HEK293 (cell line): ENCODE results near the gene RTL1.

Source experiments
- CTCF ChIA-PET: fragments of 350-600 bp; formaldehyde crosslinking; extraction: SDS; loops from one replicate; lab custom pipeline; 2021; ENCODE audit warnings: antibody characterized with exemption; lab: Yijun Ruan, JAX
- POLR2A ChIA-PET: fragments of 300-600 bp; formaldehyde crosslinking; extraction: SDS; loops from one replicate; lab custom pipeline; 2020; ENCODE audit warnings: antibody characterized with exemption, inconsistent platforms; lab: Yijun Ruan, JAX
- H3K27ac ChIP-seq: fragments of 200-500 bp; sonication (Bioruptor generic); 2 replicates; pipeline ENCODE4 v1.5.1; 2014; ENCODE audit warnings: low read depth, low read length, control low read depth, inconsistent platforms; ENCODE audit errors: extremely low read depth
- H3K36me3 ChIP-seq, 2 experiments: fragments of 200-500 bp in 1 of 2; sonication (Bioruptor generic) in 1 of 2; 1 replicate in 1 of 2; 2 replicates in 1 of 2; pipeline ENCODE4 v1.5.1; 2014 to 2017; ENCODE audit warnings: inconsistent platforms in 2 of 2, low read length in 2 of 2; ENCODE audit not compliant: control insufficient read depth in 2 of 2, insufficient read depth in 1 of 2
- H3K4me1 ChIP-seq: fragments of 200-500 bp; sonication (Bioruptor generic); 2 replicates; pipeline ENCODE4 v1.5.1; 2014; ENCODE audit warnings: mild to moderate bottlenecking, low read length, inconsistent platforms; ENCODE audit not compliant: control insufficient read depth, insufficient read depth
- H3K4me3 ChIP-seq: 2 replicates; pipeline ENCODE4 v1.5.1; 2011; ENCODE audit warnings: low read depth, mild to moderate bottlenecking, control low read depth, low read length, moderate library complexity
- H3K9me3 ChIP-seq: fragments of 200-500 bp; sonication (Bioruptor generic); 2 replicates; pipeline ENCODE4 v1.5.1; 2014; ENCODE audit warnings: low read depth, low read length, inconsistent platforms; ENCODE audit not compliant: control insufficient read depth, insufficient read depth
- BCL11A ChIP-seq: fragments of 450-650 bp; formaldehyde crosslinking; IDR thresholded peaks from 2 replicates; pipeline ENCODE4 v1.5.1; 2016; ENCODE audit warnings: low read depth, missing biosample characterization, missing genetic modification characterization
- ELK4 ChIP-seq: IDR thresholded peaks from 2 replicates; pipeline ENCODE4 v1.6.1; 2011; ENCODE audit warnings: mild to moderate bottlenecking, low read depth, low read length, borderline replicate concordance
- GLI2 ChIP-seq: fragments of 450-650 bp; formaldehyde crosslinking; IDR thresholded peaks from 2 replicates; pipeline ENCODE4; 2017; ENCODE audit warnings: missing biosample characterization, missing genetic modification characterization, low read depth, borderline replicate concordance
- GLI4 ChIP-seq: fragments of 450-650 bp; formaldehyde crosslinking; IDR thresholded peaks from 2 replicates; pipeline ENCODE4 v1.5.1; 2016; ENCODE audit warnings: missing biosample characterization, missing genetic modification characterization
- HOXC10 ChIP-seq: sonication (generic); formaldehyde crosslinking; IDR thresholded peaks from 2 replicates; pipeline ENCODE4 v1.8.1; 2023; ENCODE audit warnings: mild to moderate bottlenecking, missing genetic modification reagents
- MYNN ChIP-seq: fragments of 450-650 bp; formaldehyde crosslinking; IDR thresholded peaks from 2 replicates; pipeline ENCODE4 v1.5.1; 2016; ENCODE audit warnings: missing biosample characterization, missing genetic modification characterization, borderline replicate concordance
- OVOL3 ChIP-seq: fragments of 450-650 bp; formaldehyde crosslinking; IDR thresholded peaks from 2 replicates; pipeline ENCODE4 v1.5.1; 2016; ENCODE audit warnings: missing biosample characterization, missing genetic modification characterization
- PBX3 ChIP-seq: sonication (generic); formaldehyde crosslinking; IDR thresholded peaks from 2 replicates; pipeline ENCODE4 v1.8.1; 2022; ENCODE audit warnings: mild to moderate bottlenecking, moderate library complexity, missing genetic modification reagents
- PRDM6 ChIP-seq: fragments of 450-650 bp; formaldehyde crosslinking; IDR thresholded peaks from 2 replicates; pipeline ENCODE4 v1.5.1; 2017; ENCODE audit warnings: missing biosample characterization, missing genetic modification characterization
- REST ChIP-seq: fragments of 450-650 bp; formaldehyde crosslinking; IDR thresholded peaks from 2 replicates; pipeline ENCODE4 v1.5.1; 2016; ENCODE audit warnings: missing biosample characterization, missing genetic modification characterization
- SCRT1 ChIP-seq: fragments of 450-650 bp; formaldehyde crosslinking; IDR thresholded peaks from 2 replicates; pipeline ENCODE4 v1.5.1; 2016; ENCODE audit warnings: missing biosample characterization, missing genetic modification characterization, borderline replicate concordance
- TRIM28 ChIP-seq: IDR thresholded peaks from 2 replicates; pipeline ENCODE4 v1.6.1; 2011; ENCODE audit warnings: low read length, control low read depth, borderline replicate concordance
- ZFHX2 ChIP-seq: fragments of 450-650 bp; formaldehyde crosslinking; conservative IDR thresholded peaks from 2 replicates; pipeline ENCODE4 v1.5.1; 2016; ENCODE audit warnings: missing biosample characterization, missing genetic modification characterization
- ZFP37 ChIP-seq: fragments of 450-650 bp; formaldehyde crosslinking; IDR thresholded peaks from 2 replicates; pipeline ENCODE4 v1.5.1; 2016; ENCODE audit warnings: missing biosample characterization, missing genetic modification characterization
- ZNF132 ChIP-seq: fragments of 450-650 bp; formaldehyde crosslinking; IDR thresholded peaks from 2 replicates; pipeline ENCODE4 v1.5.1; 2017; ENCODE audit warnings: missing biosample characterization, missing genetic modification characterization, borderline replicate concordance
- ZNF138 ChIP-seq: fragments of 450-650 bp; formaldehyde crosslinking; IDR thresholded peaks from 2 replicates; pipeline ENCODE4 v1.5.1; 2016; ENCODE audit warnings: missing biosample characterization, missing genetic modification characterization, borderline replicate concordance
- ZNF157 ChIP-seq: fragments of 450-650 bp; formaldehyde crosslinking; IDR thresholded peaks from 2 replicates; pipeline ENCODE4 v1.5.1; 2016; ENCODE audit warnings: missing biosample characterization, missing genetic modification characterization
- ZNF16 ChIP-seq: fragments of 450-650 bp; formaldehyde crosslinking; IDR thresholded peaks from 2 replicates; pipeline ENCODE4 v1.5.1; 2016; ENCODE audit warnings: low read depth, missing biosample characterization, missing genetic modification characterization
- ZNF174 ChIP-seq: fragments of 450-650 bp; formaldehyde crosslinking; IDR thresholded peaks from 2 replicates; pipeline ENCODE4 v1.5.0; 2017; ENCODE audit warnings: missing biosample characterization, mild to moderate bottlenecking, missing genetic modification characterization
- ZNF280C ChIP-seq: fragments of 450-650 bp; formaldehyde crosslinking; IDR thresholded peaks from 2 replicates; pipeline ENCODE4 v1.5.1; 2016; ENCODE audit warnings: missing biosample characterization, missing genetic modification characterization
- ZNF311 ChIP-seq: fragments of 450-650 bp; formaldehyde crosslinking; IDR thresholded peaks from 2 replicates; pipeline ENCODE4 v1.5.1; 2017; ENCODE audit warnings: missing biosample characterization, missing genetic modification characterization, borderline replicate concordance
- ZNF548 ChIP-seq: fragments of 450-650 bp; formaldehyde crosslinking; IDR thresholded peaks from 2 replicates; pipeline ENCODE4 v1.5.1; 2016; ENCODE audit warnings: missing biosample characterization, missing genetic modification characterization
- ZNF561 ChIP-seq: fragments of 450-650 bp; IDR thresholded peaks from 2 replicates; pipeline ENCODE4 v1.5.1; 2018; ENCODE audit warnings: missing biosample characterization, missing genetic modification characterization, borderline replicate concordance
- ZNF580 ChIP-seq: fragments of 450-650 bp; formaldehyde crosslinking; IDR thresholded peaks from 2 replicates; pipeline ENCODE4 v1.5.1; 2016; ENCODE audit warnings: missing biosample characterization, missing genetic modification characterization
- ZNF692 ChIP-seq: fragments of 450-650 bp; formaldehyde crosslinking; IDR thresholded peaks from 2 replicates; pipeline ENCODE4 v1.5.1; 2016; ENCODE audit warnings: missing biosample characterization, missing genetic modification characterization
- ZSCAN23 ChIP-seq: fragments of 450-650 bp; formaldehyde crosslinking; IDR thresholded peaks from 2 replicates; pipeline ENCODE4 v1.5.1; 2016; ENCODE audit warnings: missing biosample characterization, missing genetic modification characterization
- ZXDB ChIP-seq: fragments of 450-650 bp; formaldehyde crosslinking; IDR thresholded peaks from 2 replicates; pipeline ENCODE4 v1.5.1; 2016; ENCODE audit warnings: missing biosample characterization, missing genetic modification characterization

RTL1 gene

GRCh38 chr14:100895411-100895810 lies 8.1 kb downstream of the RTL1 start (continued):
- TF ChIP-seq ZFP37 (tag by site-specific recombination) (no peak), ELK4 (no peak), ZNF157 (tag by site-specific recombination) (no peak), ZNF174 (no peak), ZNF138 (tag by site-specific recombination) (no peak), ZXDB (tag by site-specific recombination) (no peak), GLI4 (tag by site-specific recombination) (no peak), ZNF132 (tag by site-specific recombination) (no peak), ZNF580 (tag by site-specific recombination) (no peak), OVOL3 (tag by site-specific recombination) (no peak)

- TF ChIP-seq REST (tag by site-specific recombination) (no peak), MYNN (tag by site-specific recombination) (no peak), TRIM28 (no peak), ZNF280C (no peak), PBX3 (CRISPR knock-in tag) (no peak), BCL11A (tag by site-specific recombination) (no peak), ZFHX2 (no peak), PRDM6 (tag by site-specific recombination) (no peak), HOXC10 (no peak), SCRT1 (no peak), GLI2 (tag by site-specific recombination) (no peak), ZSCAN23 (tag by site-specific recombination) (no peak), ZNF16 (tag by site-specific recombination) (no peak), ZNF311 (tag by site-specific recombination) (no peak), OVOL3 (tag by site-specific recombination) (no peak), ZNF692 (tag by site-specific recombination) (no peak), ZNF561 (no peak), ZNF548 (tag by site-specific recombination) (no peak)
- Histone ChIP-seq H3K4me1 (no peaks in the 10 kb centered on the region), H3K9me3 (no peaks in the 10 kb centered on the region), H3K27ac (no peak overlapping the region), H3K36me3 (no peaks in the 10 kb centered on the region), H3K4me3 (no peak overlapping the region)
- CTCF ChIA-PET: no interaction called here
- POLR2A ChIA-PET: interaction anchor here (0.7 kb wide), 1 partner anchor 227 kb away, joined by 7 read pairs; no protein-coding TSS in a partner anchor
Observed at GRCh38 chr14:100894416-100894815, 9.1 kb downstream of the RTL1 start.
